GM04504 (cell line): ENCODE results near the gene DGCR8.
"Not testable (repeated sequence)": the region's sequence is repeated elsewhere in the genome, so short reads cannot be mapped to it uniquely, and the experiment has no call there.

Experiments
- DNase-seq: peaks from one replicate; pipeline ENCODE4 v3.0.0-alpha.2; 2012; ENCODE audit warnings: low read depth

The DGCR8 gene

DNA sequence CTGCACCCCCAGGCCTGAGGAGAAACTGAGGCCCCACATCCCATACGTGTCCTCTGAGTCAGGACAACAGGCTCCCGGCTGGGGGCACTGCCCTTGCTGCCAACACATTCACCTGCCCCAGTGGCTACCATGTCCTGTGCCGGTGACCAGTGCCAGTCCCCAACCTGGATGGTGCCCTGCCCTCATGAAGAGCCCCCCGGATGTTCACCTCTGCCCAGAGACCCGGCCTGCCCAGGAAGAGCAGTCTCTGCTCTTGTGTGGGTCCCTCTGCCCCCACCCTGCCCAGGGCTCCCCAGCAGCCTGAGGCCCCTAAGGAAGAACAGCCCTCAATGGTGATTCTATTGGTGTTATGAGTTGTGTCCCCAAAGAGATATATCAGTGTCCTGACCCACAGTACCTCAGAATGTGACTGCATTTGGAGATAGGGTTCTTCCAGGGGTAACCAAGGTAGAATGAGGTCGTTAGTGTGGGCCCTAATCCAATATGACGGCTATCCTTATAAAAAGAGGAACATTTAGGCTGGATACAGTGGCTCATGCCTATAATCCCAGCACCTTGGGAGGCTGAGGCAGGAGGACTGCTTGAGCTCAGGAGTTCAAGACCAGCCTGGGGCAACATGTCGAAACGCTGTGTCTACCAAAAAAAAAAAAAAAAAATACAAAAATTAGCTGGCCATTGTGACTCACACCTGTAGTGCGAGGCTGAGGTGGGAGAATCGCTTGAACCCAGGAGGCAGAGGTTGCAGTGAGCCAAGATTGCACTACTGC, 13.2 kb upstream of the DGCR8 start:
- no peak for DNase-seq

DNA sequence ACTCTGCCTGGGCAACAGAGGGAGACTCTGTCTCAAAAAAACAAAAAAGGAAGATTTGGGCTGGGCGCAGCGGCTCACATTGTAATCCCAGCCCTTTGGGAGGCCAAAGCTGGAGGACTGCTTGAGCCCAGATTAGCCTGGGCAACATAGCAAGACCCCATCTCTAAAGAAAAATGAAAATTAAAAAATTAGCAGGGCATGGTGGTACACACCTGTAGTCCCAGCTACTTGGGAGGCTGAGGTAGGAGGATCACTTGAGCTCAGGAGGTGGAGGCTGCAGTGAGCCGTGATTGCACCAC, 12.7 kb upstream of the DGCR8 start:
- not testable (repeated sequence) for DNase-seq

GRCh38 chr22:20068640-20069039, 11.4 kb upstream of the DGCR8 start:
- DNase-seq, result no peak

GRCh38 chr22:20069331-20070042, 10.6 kb upstream of the DGCR8 start:
- no peak for DNase-seq

DNA sequence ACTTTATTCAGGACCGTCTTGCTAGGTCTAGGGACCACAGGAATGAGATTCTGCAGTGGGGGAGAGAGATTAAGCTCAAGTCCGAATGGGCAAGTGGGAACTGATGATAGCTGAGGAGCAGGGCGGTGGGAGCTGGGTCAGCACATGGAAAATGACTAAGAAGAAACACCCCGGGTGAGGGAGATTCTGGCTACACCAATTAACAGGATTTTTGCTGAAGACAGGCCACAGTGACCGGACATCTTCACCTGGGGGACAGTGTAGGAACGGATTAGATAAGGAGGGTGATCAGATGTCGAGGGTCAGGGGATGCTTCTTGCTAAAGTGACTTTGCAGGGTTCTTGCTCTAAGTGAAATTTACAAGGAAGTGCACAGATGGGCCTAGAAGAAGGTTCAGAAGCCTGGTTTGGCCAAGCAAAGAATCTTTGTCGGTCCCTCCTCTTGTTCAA, 8.5 kb upstream of the DGCR8 start:
- no peak for DNase-seq

DNA sequence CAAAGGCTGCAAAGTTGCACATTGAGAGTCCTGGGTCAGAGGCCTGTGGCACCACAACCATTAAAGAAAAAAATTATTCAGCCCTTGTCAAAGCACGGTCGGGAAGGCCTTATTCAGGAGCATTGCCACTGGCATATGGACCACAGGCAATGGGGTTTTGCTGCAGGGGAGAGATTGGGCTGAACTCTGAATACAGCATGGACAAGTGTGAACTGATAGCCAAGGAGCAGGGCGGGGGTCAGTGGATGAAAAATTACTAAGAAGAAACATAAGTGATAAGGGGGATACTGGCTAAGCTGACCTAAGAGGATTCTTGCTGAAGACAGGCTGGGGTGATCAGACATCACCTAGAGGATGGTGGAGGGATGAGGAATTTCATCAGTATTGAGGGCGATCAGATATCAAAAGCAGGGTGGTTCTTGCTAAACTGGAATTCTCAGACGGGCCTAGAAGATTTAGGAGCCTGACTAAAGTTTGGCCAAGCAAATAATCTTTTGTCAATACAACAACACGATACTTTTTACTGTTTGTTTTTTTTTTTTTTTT, 3.3 kb upstream of the DGCR8 start:
- no peak for DNase-seq

DNA sequence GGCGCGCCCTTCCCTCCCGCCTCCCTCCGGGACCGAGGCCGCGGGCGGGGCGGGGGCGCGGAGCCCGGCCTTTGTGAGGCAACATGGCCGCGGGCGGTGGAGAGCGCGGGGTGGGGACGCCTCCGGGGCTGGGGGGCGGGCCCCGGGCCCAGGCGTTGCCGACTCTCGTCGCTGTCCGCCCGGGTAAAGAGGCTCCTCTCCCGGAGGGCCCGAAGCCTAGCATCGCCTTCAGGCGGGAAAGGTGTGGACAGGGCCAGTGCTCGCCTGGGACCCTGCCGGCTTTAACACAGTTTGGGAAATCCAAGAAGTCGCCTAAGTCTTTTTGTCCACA, 369 bp downstream of the DGCR8 start:
- DNase-seq, result peak; percentile 12

GRCh38 chr22:20080776-20081654, 974 bp downstream of the DGCR8 start:
- peak; percentile 24 for DNase-seq

GRCh38 chr22:20083157-20083890, 3.3 kb downstream of the DGCR8 start:
- DNase-seq, result no peak

DNA sequence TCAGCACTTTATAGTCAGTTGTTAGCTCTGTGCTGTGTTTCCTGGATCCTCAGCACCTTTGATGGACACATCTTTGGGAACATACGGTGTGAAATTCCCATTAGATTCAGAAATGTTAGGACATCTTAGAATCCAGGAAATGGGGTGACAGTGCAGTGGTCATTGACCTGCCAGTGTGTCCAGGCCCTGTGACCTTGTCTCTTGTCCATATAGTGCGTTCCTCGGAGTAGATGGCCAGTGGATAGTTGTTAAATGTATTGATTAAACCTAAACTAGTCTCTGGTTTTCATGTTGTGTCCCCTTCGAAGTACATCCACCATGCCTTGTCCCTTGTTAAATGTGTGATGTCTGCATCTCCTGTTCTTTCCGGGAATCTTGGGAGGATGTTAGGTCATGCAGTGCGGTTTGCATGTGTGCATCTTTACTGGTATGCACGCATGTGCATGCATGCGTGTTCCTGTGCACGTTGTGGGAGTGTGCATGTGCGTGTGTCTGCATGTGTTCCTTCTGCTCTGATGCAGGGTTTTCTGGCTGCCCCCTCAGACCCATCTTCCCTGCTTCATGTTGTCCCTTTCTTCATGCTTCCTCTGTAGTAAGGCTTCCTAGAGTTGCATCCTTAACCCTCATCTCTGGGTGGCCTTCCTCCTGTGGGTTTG, 4.0 kb downstream of the DGCR8 start:
- DNase-seq, result no peak

GRCh38 chr22:20084547-20085413, 4.7 kb downstream of the DGCR8 start:
- DNase-seq, result no peak

GRCh38 chr22:20085651-20086050, 5.6 kb downstream of the DGCR8 start:
- DNase-seq, result no peak

DNA sequence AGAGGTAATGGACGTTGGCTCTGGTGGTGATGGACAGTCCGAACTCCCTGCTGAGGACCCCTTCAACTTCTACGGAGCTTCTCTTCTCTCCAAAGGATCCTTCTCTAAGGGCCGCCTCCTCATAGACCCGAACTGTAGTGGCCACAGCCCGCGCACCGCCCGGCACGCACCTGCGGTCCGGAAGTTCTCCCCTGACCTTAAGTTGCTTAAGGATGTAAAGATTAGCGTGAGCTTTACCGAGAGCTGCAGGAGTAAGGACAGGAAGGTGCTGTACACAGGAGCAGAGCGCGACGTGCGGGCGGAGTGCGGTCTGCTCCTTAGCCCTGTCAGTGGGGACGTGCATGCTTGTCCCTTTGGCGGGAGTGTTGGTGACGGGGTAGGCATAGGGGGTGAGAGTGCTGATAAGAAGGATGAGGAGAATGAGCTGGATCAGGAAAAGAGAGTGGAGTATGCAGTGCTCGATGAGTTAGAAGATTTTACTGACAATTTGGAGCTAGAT, 6.1 kb downstream of the DGCR8 start:
- DNase-seq, result no peak

DNA sequence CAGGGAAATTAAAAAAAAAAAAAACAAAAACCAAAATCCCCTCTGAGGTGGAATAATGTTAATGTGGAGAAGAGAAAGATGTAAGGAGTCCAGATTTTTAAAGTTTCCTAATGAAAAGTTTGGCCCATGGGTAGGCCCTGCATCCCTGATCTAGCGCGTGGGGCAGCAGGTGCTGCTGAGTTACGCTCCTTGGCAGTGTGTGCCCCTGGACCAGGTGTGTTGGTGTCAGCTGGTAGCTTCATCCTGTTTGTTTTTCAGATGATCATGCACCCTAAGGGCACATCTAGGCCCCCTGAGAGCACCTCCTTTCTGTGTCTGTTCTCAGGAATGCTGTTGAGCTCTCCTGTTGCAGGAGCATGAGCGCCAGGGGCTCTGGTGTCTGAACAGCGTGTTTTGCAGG, 6.7 kb downstream of the DGCR8 start:
- DNase-seq, result no peak

DNA sequence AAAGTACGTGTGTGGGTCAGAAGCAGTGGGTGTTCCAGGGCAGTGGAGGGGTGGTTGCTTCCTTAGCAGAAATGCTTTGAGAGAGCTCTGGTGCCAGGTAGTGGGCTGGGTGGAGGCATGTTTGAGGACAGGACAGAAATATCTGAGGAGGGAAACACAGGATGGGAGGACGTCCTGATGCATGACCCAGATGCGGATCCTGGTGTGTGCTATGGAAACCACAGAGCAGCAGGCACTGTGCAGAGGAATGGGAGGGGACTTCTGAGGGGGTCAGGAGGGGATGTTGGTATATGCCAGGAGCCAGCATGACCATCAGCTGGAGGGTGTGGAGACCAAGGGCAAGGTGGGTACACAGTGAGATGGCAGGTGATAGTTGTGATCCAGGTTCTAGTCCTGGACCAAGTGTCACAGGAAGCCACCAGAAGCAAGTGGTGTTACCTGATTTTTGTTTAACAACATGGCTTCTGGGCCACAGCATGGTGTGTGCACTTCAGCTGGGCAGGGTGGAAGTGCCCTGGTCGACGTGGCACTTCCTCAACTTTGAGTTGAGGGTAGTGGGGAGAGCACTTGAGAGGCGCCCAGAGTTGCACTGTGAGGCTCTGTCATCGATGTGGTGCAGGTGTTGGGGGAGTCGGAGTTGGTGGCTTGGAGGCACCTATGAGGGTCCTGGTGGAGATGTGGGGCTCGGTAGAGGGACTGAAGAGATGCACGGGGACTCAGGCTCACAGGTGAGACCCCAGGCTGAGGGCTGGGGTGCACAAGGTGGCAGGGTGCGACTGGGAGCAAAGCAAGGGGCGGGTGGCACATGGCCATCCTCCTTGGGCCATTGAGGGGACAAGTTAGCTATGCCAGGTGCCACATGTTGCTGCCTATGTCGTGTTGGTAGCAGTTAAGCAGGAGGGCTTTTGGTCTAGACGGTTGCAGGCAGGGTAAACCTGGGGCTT, 7.5 kb downstream of the DGCR8 start:
- no peak for DNase-seq

- DNase-seq, result no peak
These were observed 8.2 kb downstream of the DGCR8 start for GRCh38 chr22:20088263-20088648.

DNA sequence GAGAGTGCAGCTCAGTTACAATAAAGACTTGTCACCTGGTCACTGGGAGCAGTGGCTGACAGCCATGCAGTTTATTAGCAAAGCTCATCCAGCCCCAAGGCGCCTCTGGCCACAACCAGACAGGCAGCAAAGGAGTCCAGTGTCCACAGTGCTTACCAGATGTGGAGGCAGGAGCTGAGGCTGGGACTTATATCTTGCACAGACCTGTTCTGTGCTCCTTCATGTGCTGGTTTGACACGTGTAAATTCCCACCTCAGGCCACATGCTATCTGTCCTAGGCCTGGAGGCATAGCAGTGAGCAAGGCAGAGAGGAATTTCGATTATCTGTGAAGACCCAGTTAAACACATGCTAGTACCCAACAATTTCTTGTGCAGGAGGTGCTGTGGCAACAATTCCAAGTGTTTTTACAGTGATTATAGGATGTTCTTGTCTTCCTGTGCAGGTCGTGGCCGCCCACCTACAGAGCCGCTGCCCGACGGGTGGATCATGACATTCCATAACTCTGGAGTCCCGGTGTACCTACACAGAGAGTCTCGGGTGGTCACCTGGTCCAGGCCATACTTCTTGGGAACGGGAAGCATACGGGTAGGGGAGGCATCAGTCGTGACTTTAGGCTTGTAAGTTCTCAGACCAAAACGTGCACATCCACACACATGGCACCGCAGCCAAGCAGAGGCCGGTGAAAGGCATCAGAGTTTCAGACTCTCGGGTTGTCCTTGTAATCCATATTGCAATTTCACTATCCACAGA, 9.4 kb downstream of the DGCR8 start:
- no peak for DNase-seq

DNA sequence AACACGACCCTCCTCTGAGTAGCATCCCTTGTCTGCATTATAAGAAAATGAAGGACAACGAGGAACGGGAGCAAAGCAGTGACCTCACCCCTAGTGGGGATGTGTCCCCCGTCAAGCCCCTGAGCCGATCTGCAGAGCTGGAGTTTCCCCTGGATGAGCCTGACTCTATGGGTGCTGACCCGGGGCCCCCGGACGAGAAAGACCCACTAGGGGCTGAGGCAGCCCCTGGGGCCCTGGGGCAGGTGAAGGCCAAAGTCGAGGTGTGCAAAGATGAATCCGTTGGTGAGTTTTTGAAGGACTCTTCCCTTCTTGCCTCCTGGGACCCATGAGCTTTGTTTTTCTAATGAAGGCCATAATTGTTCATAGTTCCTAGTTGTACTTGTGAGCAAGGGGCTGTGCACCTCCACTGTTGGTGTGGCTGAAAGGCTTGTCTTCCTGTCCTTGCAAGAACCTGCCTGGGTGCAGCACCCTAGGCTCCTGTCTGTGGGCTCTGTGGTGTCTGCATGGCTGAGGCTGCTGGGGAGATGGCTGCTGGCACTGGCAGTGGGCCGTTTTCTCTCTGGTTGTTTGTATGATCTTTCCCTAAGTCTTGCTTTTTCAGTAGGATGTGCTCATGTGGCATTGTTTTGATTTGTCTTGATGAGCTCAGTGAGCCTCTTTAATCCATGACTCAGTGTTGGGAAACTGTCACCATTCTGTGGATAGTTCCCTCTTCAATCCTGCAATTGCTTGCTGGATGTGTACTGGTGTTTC, 10.1 kb downstream of the DGCR8 start:
- DNase-seq, result peak; percentile 22
